K562 (cell line): ENCODE data around the gene PIK3CG. TPM values are rescaled to one million over a fixed set of nuclear protein-coding genes. Genes with fewer than 3 reads are reported as not detected.
A peak's percentile ranks its signal among the peaks of the same experiment; 100 is the strongest.

Experiments
- ARID2 ChIP-seq: fragments of 450-650 bp; IDR thresholded peaks from 2 replicates; pipeline ENCODE4 v1.6.1; 2017; ENCODE audit warnings: antibody characterized with exemption, mild to moderate bottlenecking
- CEBPG ChIP-seq, 3 experiments: fragments of 200-800 bp in 1 of 3; sonication (Bioruptor generic) in 1 of 3; sonication (generic) in 1 of 3; formaldehyde crosslinking in 1 of 3; IDR thresholded peaks in 2 of 3; conservative IDR thresholded peaks in 1 of 3; 2 replicates each; pipeline versions ENCODE4 v1.6.1 to v1.8.0; 2016 to 2022; ENCODE audit warnings: missing compliant biosample characterization in 2 of 3, missing genetic modification characterization in 2 of 3, mild to moderate bottlenecking in 1 of 3, missing genetic modification reagents in 1 of 3
- DMBX1 ChIP-seq: fragments of 250-450 bp; sonication (Bioruptor Pico); IDR thresholded peaks from 2 replicates; pipeline ENCODE4 v1.8.0; 2022; ENCODE audit warnings: inconsistent platforms, mild to moderate bottlenecking, moderate library complexity, borderline replicate concordance
- E2F6 ChIP-seq, 2 experiments: IDR thresholded peaks; 2 replicates each; pipeline ENCODE4 v1.6.1; 2011; ENCODE audit warnings: borderline replicate concordance in 1 of 2, control low read depth in 1 of 2, low read depth in 1 of 2, low read length in 1 of 2, mild to moderate bottlenecking in 1 of 2, mixed read lengths in 1 of 2, moderate library complexity in 1 of 2; ENCODE audit not compliant: insufficient read depth in 1 of 2, insufficient read length in 1 of 2, poor library complexity in 1 of 2, severe bottlenecking in 1 of 2; ENCODE audit errors: extremely low read depth in 1 of 2
- FOXJ3 ChIP-seq: sonication (generic); formaldehyde crosslinking; IDR thresholded peaks from 2 replicates; pipeline ENCODE4 v1.4.0; 2020; ENCODE audit warnings: mild to moderate bottlenecking, missing genetic modification reagents
- GATAD2A ChIP-seq: fragments of 450-650 bp; IDR thresholded peaks from 2 replicates; pipeline ENCODE4 v1.6.1; 2017
- HMG20A ChIP-seq: fragments of 450-650 bp; formaldehyde crosslinking; conservative IDR thresholded peaks from 2 replicates; pipeline ENCODE4 v1.4.0; 2020; ENCODE audit warnings: mild to moderate bottlenecking, mixed read lengths
- KDM2B ChIP-seq: fragments of 250-450 bp; sonication (Bioruptor Pico); IDR thresholded peaks from 2 replicates; pipeline ENCODE4 v1.8.0; 2021; ENCODE audit warnings: mild to moderate bottlenecking, moderate library complexity
- KHSRP ChIP-seq: fragments of 450-650 bp; IDR thresholded peaks from 2 replicates; pipeline ENCODE4 v1.6.1; 2017
- MCM7 ChIP-seq, 2 experiments: fragments of 450-650 bp; IDR thresholded peaks; 2 replicates each; pipeline ENCODE4 v1.6.1; 2016 to 2018
- MLX ChIP-seq, 2 experiments: fragments of 450-650 bp in 1 of 2; sonication (generic) in 1 of 2; formaldehyde crosslinking; conservative IDR thresholded peaks; 2 replicates each; pipeline versions ENCODE4 v1.4.0 to v1.8.1; 2020 to 2022; ENCODE audit warnings: mild to moderate bottlenecking in 1 of 2, missing genetic modification reagents in 1 of 2
- NCOA6 ChIP-seq: fragments of 450-650 bp; IDR thresholded peaks from 2 replicates; pipeline ENCODE4 v1.6.1; 2017; ENCODE audit warnings: mild to moderate bottlenecking
- NR2C1 ChIP-seq, 2 experiments: fragments of 450-650 bp; IDR thresholded peaks; 2 replicates each; pipeline ENCODE4 v1.6.1; 2017; ENCODE audit warnings: mild to moderate bottlenecking in 2 of 2, antibody characterized with exemption in 1 of 2, inconsistent platforms in 1 of 2, missing compliant biosample characterization in 1 of 2, missing genetic modification characterization in 1 of 2
- PHTF2 ChIP-seq: fragments of 250-450 bp; sonication (Bioruptor Pico); IDR thresholded peaks from 2 replicates; pipeline ENCODE4 v1.5.0; 2021; ENCODE audit warnings: mild to moderate bottlenecking
- POLR2AphosphoS2 ChIP-seq: IDR thresholded peaks from 2 replicates; pipeline ENCODE4 v1.6.1; 2012; ENCODE audit warnings: low read length, improper control_type of control experiment
- RCOR1 ChIP-seq, 2 experiments: IDR thresholded peaks; 2 replicates each; pipeline ENCODE4 v1.6.1; 2012; ENCODE audit warnings: low read depth in 2 of 2, low read length in 2 of 2, borderline replicate concordance in 1 of 2, improper control_type of control experiment in 1 of 2
- SMARCA5 ChIP-seq: fragments of 450-650 bp; IDR thresholded peaks from 2 replicates; pipeline ENCODE4 v1.6.1; 2016
- SMARCC2 ChIP-seq: fragments of 450-650 bp; IDR thresholded peaks from 2 replicates; pipeline ENCODE4 v1.6.1; 2017; ENCODE audit warnings: antibody characterized with exemption, moderate library complexity, mild to moderate bottlenecking, low read depth
- ZBTB43 ChIP-seq: sonication (generic); formaldehyde crosslinking; IDR thresholded peaks from 2 replicates; pipeline ENCODE4 v1.8.0; 2023; ENCODE audit warnings: mild to moderate bottlenecking, missing genetic modification reagents
- ZBTB5 ChIP-seq: fragments of 450-650 bp; IDR thresholded peaks from 2 replicates; pipeline ENCODE4 v1.6.1; 2017; ENCODE audit warnings: antibody characterized with exemption
- ZNF232 ChIP-seq: sonication (generic); formaldehyde crosslinking; IDR thresholded peaks from 2 replicates; pipeline ENCODE4 v1.8.0; 2022; ENCODE audit warnings: mild to moderate bottlenecking, missing genetic modification reagents
- ZNF24 ChIP-seq: fragments of 450-650 bp; IDR thresholded peaks from 2 replicates; pipeline ENCODE4 v1.6.1; 2016
- ZNF41 ChIP-seq: fragments of 250-450 bp; sonication (Bioruptor Pico); conservative IDR thresholded peaks from 2 replicates; pipeline ENCODE4 v1.4.0; 2020; ENCODE audit warnings: mild to moderate bottlenecking
- ZNF583 ChIP-seq: fragments of 250-450 bp; sonication (Bioruptor Pico); IDR thresholded peaks from 2 replicates; pipeline ENCODE4 v1.4.0; 2020
- ZNF589 ChIP-seq: fragments of 200-800 bp; sonication (Bioruptor generic); IDR thresholded peaks from 2 replicates; pipeline ENCODE4 v1.6.1; 2016; ENCODE audit warnings: low read depth, missing genetic modification characterization, missing compliant biosample characterization
- ZNF766 ChIP-seq: fragments of 200-800 bp; sonication (Bioruptor generic); conservative IDR thresholded peaks from 2 replicates; pipeline ENCODE4 v1.6.1; 2016; ENCODE audit warnings: missing genetic modification characterization, missing compliant biosample characterization
- polyA plus RNA-seq, 8 experiments: library from polyadenylated mRNA; depleted of rRNA in 4 of 8; stranded (reverse) in 5 of 8; unstranded in 3 of 8; fragments of >200 nt; fragmentation: Nextera tagmentation in 2 of 8; fragmentation: Illumina TruSeq in 1 of 8; extraction: Ambion mirVana in 2 of 8; extraction: Trizol in 1 of 8; gene quantifications; 2 replicates each; pipeline versions ENCODE4 v1.2.1 to v1.2.3, GENCODE V29; 2011 to 2014; ENCODE audit warnings: inconsistent platforms in 1 of 8, missing spikeins in 1 of 8
- total RNA-seq, 7 experiments: library from RNA; depleted of rRNA in 6 of 7; stranded (reverse); fragments of >200 nt in 6 of 7; fragmentation: Illumina TruSeq in 2 of 7; extraction: Trizol in 2 of 7; gene quantifications; 2 replicates each; pipeline versions ENCODE4 v1.2.1 to v1.2.3, GENCODE V29; 2011 to 2021; ENCODE audit warnings: low replicate concordance in 1 of 7

PIK3CG gene
- total and polyA plus RNA-seq, 9 of the 15 experiments (the other 6 are each of a cell fraction or from before 2014, with no cell fraction given) = 5.3 to 42.5 (median 29.0) TPM

GRCh38 chr7:106817098-106817497 is 48.0 kb upstream of the PIK3CG start (continued):
- TF ChIP-seq ZBTB5 = no peak
- no peak for TF ChIP-seq MLX (CRISPR knock-in tag; conservative IDR thresholded peaks at IDR 0.05)
- TF ChIP-seq ZNF41 = no peak
- TF ChIP-seq GATAD2A = no peak
- no peak for TF ChIP-seq HMG20A (CRISPR knock-in tag)
- no peak for TF ChIP-seq RCOR1 (IDR thresholded peaks at IDR 0.05; ENCODE audit: borderline replicate concordance in 1 of 2, low read depth in 2 of 2, low read length in 2 of 2)
- no peak for TF ChIP-seq POLR2AphosphoS2
- no peak for TF ChIP-seq KHSRP
- TF ChIP-seq ZBTB43 (CRISPR knock-in tag) = no peak
- TF ChIP-seq E2F6 (IDR thresholded peaks at IDR 0.05; ENCODE audit: borderline replicate concordance in 1 of 2, extremely low read depth in 1 of 2, insufficient read depth in 1 of 2, insufficient read length in 1 of 2, low read depth in 1 of 2, low read length in 1 of 2, poor library complexity in 1 of 2, severe bottlenecking in 1 of 2) = no peak
- no peak for TF ChIP-seq SMARCC2
- peak; percentile 28; the same call in 1 of the 2 replicates for TF ChIP-seq ZNF583 (CRISPR knock-in tag)
- no peak for TF ChIP-seq ARID2
- no peak for TF ChIP-seq ZNF24
- TF ChIP-seq DMBX1 (CRISPR knock-in tag) = peak; percentile 84
- peak; percentile 55; the same call in 1 of the 2 replicates for TF ChIP-seq ZNF766 (CRISPR knock-in tag)
- TF ChIP-seq FOXJ3 = no peak
- no peak for TF ChIP-seq NCOA6
- TF ChIP-seq SMARCA5 = no peak
- no peak for TF ChIP-seq MCM7 (IDR thresholded peaks at IDR 0.05)
- no peak for TF ChIP-seq ZNF232
- TF ChIP-seq PHTF2 = no peak
- TF ChIP-seq NR2C1 (IDR thresholded peaks at IDR 0.05) = no peak
- TF ChIP-seq NR2C1 (tag; IDR thresholded peaks at IDR 0.05) = peak; percentile 59
- TF ChIP-seq ZNF589 = peak; percentile 96
- peak; percentile 76 for TF ChIP-seq CEBPG (CRISPR knock-in tag; IDR thresholded peaks at IDR 0.05)
- peak in 1 of 2 experiments; percentile 87; a peak in 2 of 4 replicates for TF ChIP-seq CEBPG (tag; conservative IDR thresholded peaks at IDR 0.05 in 1 of 2, IDR thresholded peaks at IDR 0.05 in 1 of 2)
- TF ChIP-seq KDM2B (CRISPR knock-in tag) = no peak
